NCI-H748 treated with DMSO at 0.1 percent for 48 hours (cell line): ENCODE measurements around the gene EEF1AKMT1.

Experiments
- DNase-seq: peaks from one replicate; lab custom pipeline; 2025; lab: John Stamatoyannopoulos, UW

Gene EEF1AKMT1, protein sequence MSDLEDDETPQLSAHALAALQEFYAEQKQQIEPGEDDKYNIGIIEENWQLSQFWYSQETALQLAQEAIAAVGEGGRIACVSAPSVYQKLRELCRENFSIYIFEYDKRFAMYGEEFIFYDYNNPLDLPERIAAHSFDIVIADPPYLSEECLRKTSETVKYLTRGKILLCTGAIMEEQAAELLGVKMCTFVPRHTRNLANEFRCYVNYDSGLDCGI

GRCh38 chr13:20773194-20774080, at the start of gene EEF1AKMT1:
EEF1AKMT1 (minus strand) TSS chr13:20773961; CDS start chr13:20757598, 16,363 bp downstream.
- DNase-seq: peak; percentile 91

- no peak for DNase-seq
Observed at GRCh38 chr13:20823071-20823470, 49.3 kb upstream of the EEF1AKMT1 start.

DNA sequence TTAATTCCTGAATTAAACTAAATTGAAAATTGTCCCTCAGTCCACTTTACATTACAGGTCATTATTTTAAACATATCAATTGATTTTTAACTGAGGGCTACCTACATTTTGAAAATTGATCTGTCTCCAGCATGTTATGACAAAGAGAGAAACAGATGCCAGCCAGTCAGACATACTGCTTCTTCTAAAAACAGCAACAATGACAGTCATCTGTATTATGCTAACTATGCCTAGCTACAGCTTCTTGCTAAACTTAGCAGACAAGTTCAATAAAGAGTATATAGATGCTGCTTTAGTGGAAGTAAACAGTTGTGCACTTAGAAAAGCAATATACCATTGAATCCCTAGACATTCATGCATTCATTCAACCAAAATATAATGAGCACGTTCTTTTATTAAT, 48.6 kb upstream of the EEF1AKMT1 start:
- no peak for DNase-seq

DNA sequence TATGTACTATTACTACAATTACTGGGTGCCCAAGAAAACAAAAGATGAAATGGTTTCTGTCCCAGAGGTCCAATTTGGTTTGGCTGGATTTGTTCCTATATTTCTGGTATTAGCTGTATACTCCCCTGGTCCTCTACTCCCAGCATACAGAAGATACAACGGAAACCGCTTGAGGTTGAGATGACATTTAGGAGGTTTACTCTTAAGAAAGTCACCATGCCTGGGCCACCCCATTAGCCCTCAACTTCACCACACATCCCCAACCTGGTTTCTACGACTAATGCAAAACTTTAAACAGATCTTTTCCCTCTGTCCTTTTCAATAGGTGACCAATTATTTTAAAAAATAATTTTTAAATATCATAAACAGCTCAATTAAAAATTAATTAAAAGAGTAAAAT, 46.0 kb upstream of the EEF1AKMT1 start:
- no peak for DNase-seq

DNA sequence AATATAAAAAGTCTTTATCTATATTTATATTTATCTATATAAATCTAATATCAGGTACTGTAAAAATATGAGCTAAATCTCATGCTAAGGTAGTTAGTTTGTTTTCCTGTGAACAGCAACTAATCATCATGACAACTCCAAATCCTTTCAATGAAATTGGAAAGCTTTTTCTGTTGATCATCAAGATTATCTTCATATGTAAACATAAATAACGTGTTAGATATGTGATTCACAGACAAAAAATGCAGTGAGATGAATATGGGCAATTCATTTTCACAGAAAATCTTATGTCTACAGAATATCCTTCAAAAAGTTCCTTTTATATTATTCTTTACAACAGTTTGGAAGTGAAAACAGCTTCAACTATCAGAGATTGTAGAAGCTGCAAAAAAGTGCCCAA, 41.7 kb upstream of the EEF1AKMT1 start:
- no peak for DNase-seq

GRCh38 chr13:20814224-20814910, 40.6 kb upstream of the EEF1AKMT1 start:
- DNase-seq: no peak

GRCh38 chr13:20812890-20813289, 39.1 kb upstream of the EEF1AKMT1 start:
- DNase-seq: no peak

GRCh38 chr13:20810808-20811207, 37.0 kb upstream of the EEF1AKMT1 start:
- DNase-seq: no peak

- no peak for DNase-seq
Observed at GRCh38 chr13:20808874-20809273, 35.1 kb upstream of the EEF1AKMT1 start.

GRCh38 chr13:20803180-20803965, 29.6 kb upstream of the EEF1AKMT1 start:
- DNase-seq: no peak

DNA sequence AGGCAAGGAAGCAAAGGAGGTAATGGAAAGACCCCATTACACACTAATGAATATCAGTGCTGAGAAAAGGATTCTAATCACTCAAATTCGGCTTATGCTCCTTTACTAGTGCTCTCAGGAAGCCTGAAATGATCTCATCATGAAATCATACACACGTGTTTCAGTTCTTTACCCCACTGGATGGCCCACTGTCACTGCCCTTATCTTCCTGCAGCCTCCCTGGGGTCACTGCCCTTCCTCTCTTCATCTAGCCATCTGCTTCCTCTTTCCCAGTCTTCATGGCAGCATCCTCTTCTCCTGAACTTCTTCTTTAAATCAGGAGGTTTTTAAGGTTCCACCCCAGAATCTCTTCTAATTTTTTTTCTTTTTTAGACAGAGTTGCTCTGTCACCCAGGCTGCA, 27.9 kb upstream of the EEF1AKMT1 start:
- no peak for DNase-seq

- no peak for DNase-seq
Observed at GRCh38 chr13:20799726-20800416, 26.1 kb upstream of the EEF1AKMT1 start.

DNA sequence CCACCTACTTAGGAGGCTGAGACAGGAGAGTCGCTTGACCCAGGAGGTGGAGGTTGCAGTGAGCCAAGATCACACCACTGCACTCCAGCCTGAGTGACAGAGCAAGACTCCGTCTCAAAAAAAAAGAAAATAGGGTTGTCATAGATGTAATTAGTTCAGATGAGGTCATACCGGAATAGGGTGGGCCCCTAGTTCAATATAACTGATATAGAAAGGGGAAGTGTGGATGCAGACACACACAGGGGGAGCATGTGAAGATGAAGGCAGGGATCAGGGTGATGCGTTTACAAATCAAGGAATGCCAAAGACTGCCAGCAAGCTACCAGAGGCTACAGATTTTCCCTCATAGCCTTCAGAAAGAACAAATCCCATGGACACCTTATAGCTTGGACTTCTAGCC, 24.3 kb upstream of the EEF1AKMT1 start:
- no peak for DNase-seq

DNA sequence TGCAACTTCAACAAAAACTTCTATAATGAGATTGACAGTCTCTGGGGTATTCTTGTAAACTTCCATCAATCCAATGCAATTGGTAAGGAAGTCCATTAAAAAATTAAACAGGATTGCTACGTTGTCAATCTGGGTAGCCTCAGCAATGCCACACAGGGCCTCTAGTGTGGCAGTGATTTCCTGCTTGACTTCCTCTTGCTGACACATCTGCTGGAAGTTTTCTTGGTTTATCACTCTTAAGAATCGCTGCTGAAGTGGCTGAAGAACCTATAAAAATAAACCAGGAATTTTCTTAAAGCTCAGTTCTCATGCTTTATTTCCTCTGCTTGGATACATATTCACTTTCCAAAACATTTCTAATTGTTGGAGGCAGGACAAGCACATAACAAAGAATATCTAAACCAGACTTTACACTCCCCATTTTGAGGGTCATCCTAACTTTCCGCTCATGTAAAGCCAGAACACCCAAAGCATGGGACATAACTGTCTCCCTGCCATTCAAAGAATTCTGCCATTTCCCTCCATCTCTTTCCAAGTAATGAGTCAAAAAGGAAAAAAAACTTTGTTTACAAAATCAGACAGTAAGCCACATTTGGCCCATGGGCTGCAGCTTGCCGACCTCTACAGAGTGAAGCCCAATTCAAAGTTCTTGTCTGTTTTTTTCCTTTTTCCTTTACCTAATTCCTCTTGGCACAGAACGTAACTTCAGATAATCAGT, 23.2 kb upstream of the EEF1AKMT1 start:
- no peak for DNase-seq

DNA sequence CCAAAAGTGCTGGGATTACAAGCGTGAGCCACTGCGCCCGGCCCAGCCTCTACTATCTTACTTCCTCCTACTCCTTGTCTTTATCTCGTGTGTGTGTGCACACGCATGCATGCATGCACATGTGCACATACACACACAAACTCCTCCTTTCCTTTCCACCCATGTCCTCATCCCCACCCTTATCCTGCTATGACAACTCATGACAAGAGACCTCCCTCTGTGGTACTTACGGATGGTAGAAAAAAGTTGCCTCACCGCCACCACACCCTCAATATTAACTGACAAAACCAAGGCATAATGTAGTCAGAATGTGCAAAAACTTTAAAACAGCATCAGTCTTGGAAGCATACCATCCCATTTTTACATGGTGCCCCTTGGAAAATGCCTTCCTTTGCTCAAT, 15.9 kb upstream of the EEF1AKMT1 start:
- no peak for DNase-seq

GRCh38 chr13:20788312-20788711, 14.6 kb upstream of the EEF1AKMT1 start:
- no peak for DNase-seq

DNA sequence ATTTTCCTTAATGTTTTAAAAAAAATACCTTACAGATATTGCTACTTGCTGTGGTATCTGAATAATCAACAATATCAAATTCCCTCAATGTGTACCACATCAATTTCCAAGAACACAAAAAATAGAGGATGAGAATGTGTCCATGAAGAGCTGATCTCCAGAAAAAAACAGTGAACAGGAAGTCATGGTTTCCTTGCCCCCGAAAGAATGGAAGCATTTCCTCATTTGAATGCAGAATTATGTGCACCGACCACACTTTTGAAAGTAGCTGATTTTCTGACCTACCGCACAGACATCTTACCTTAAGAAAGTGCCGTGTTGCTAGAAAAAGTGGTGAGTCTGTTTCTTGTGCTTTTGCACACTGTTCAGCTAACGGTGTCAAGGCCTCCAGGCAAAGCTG, 13.4 kb upstream of the EEF1AKMT1 start:
- no peak for DNase-seq

- DNase-seq: no peak
Observed at GRCh38 chr13:20782116-20782708, 8.5 kb upstream of the EEF1AKMT1 start.

DNA sequence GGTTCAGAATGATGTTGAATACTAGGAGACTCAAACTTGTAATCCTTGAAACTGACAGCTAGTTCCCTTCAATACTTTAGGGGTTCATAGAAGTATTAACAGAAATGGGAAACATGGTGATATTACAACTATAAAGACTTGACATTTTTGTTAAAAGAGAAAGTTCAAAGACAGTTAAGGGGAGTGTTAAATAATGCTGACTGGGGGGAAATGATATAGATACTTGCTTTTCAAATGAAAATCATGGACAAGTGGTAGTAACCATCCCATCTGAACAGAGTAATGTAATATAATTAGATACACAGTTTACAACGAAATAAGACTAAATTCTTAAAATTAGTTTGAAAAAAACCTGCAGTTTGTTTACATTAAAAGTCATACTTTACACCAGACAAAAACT, 6.6 kb upstream of the EEF1AKMT1 start:
- DNase-seq: no peak

GRCh38 chr13:20779405-20779804, 5.6 kb upstream of the EEF1AKMT1 start:
- no peak for DNase-seq
